HG03103 (cell line): ENCODE results near the gene TFAP2E.

ENCODE experiments used
- ATAC-seq: cut with Tn5 transposase; IDR thresholded peaks from one replicate; pipeline ENCODE4 v1.9.1; 2021; ENCODE audit warnings: low read depth; ENCODE audit not compliant: unreplicated experiment

TFAP2E gene

GRCh38 chr1:35592991-35593769 is 20.1 kb downstream of the TFAP2E start:
- ATAC-seq: no peak

- no peak for ATAC-seq
Measured at GRCh38 chr1:35594005-35594760, 21.1 kb downstream of the TFAP2E start.

GRCh38 chr1:35595684-35596083 is 22.6 kb downstream of the TFAP2E start:
- no peak for ATAC-seq

GRCh38 chr1:35597870-35598269 is 24.8 kb downstream of the TFAP2E start:
- ATAC-seq: no peak

- no peak for ATAC-seq
Measured at GRCh38 chr1:35598895-35599294, 25.8 kb downstream of the TFAP2E start.

DNA sequence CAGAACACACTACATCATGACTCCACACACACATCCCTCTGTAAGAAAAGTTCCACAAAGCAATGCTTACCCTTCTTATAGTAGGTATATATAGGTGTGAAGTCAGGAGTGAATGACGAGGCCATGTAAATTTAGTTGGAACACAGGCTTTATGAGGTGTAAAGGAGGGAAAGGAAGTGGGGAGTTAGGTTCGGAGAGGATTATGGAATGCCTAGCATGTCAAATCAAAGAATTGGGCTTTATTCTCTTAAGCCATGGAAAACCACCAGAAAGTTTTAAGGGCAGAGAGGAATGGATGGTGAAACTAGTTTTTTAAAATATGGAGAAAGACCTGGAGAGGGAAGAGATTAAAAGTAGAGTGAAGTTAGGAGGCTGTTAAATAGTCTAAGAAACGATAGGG is 26.3 kb downstream of the TFAP2E start:
- ATAC-seq: no peak

- no peak for ATAC-seq
Measured at GRCh38 chr1:35600593-35600992, 27.5 kb downstream of the TFAP2E start.

GRCh38 chr1:35603468-35603867 is 30.4 kb downstream of the TFAP2E start:
- ATAC-seq: no peak

DNA sequence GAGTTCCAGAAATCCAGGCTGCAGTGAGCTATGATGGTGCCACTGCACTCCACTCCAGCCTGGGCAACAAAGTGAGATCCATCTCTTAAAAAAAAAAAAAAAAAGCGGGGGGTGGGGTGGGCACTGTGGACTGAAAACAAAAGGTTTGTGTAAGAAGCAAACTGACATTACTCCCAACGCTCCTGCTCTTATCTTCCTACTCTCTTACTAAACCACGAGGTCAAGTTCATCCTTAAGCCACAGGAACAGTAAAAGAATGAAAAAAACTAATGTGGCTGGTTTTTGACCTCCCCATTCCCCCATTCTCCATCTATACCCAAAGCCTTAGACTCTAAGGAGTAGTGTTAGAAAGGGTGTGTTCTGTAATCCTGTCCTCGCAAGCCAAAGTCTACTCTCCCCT is 30.8 kb downstream of the TFAP2E start:
- ATAC-seq: no peak

DNA sequence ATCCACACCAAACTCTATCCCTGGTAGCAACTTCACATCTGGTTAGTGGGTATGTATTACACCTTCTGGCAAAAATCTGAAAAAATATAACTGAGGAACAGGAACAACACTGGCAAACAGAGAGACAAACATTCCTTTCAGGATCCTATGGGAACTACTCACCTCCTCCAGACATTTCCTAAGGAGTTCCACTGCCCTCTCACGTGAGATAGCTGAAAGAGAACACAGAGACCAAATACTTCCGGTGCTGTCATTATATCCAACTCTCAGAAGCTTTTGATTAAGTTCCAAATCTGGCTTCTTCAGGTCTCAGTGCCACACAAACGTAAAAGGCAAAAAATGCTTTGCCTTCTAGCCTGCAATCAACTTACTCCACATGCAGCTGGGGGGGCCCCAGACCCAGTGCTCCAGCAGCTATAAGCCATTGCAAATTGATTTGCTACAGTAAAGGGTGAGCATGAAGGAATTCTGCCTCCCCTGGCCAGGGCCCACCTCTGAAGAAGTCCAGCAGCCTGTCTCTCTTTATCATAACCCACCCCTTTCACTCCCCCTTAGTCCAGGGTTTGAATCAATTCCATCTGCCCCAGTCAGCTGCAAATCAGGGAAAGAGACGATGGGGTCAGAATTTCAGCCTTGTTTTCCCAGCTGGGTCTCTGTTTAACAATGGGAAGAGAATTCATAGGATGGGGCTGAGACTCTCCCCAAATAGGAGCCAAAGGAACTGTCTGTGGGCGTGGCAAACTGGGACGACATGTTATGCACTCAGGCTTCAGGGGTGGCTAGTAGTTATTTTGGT is 32.2 kb downstream of the TFAP2E start:
- no peak for ATAC-seq

DNA sequence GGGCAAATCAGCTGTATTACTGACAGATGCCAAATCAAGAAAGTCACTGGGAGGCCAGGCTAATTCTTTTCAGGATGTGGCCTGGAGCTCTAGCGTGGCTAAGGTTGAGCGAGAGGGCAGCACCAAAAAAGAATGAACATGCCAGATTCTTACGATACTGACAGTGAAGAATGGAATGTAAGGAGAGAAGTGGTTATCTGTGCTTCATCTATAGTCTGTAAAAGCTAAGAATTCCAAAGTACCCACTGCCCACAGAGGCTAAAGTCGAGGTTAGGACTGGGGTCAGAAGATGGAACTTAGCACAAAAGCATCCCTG is 32.7 kb downstream of the TFAP2E start:
- no peak for ATAC-seq

- no peak for ATAC-seq
Measured at GRCh38 chr1:35611655-35612054, 38.5 kb downstream of the TFAP2E start.

DNA sequence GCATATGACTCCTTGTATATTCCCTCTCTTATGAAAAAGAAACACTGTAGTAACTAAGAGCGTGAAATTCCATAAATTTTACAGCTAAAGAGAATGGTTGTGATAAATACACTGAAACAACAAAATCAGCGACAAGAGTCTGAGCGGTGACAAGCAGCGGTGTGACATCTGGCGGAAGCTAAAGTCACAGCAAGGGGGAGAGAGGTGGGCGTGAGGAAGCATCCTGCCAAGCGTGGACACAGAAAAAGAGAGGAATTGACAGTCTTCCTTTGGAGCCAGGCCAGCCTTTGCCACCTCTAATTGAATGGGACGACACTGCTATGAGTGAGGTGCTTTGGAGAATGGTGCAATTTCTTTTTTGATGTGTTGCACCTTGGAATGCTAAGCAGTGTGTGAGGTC is 42.3 kb downstream of the TFAP2E start:
- no peak for ATAC-seq

DNA sequence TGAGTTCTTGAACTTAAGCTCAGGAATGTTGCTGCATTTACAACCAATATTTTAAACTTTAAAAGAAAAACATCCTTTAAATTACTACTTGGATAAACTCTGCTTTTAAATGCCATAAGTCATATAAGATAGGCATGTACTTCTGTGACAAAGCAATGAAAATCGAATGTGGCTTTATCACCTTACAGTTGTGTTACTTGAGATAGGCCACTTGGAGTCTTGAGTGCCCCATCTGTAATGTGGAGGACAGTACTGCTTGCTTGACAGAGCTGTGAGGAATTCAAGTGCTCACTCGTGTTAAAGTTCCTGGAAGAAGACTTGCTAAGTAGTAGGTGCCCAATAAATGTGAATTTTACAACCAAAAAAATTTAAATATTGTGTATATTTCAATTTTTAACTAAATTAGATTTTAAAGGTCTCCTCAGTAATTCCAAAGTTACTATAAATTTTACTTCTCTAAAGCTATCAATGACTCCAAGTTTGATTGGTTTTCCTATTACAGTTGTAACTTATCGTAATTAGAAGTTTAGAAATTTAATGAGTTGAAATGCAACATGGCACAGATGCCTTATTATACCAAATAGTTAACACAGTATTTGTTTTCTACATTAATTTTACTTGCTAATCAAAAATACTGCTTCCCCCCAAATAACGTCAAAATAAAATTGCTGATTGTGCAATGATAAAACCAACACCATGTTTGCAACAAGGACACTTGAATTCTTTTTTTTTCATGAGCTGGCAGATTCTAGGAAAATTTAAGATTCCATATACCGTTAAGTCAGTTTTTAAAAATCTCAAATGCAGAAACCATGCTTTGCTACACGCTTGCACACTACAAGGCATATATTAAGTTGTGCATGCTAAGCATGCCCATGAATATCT is 46.4 kb downstream of the TFAP2E start:
- ATAC-seq: no peak

- ATAC-seq: no peak
Measured at GRCh38 chr1:35622510-35623178, 49.5 kb downstream of the TFAP2E start.

GRCh38 chr1:35623832-35624231 is 50.7 kb downstream of the TFAP2E start:
- ATAC-seq: no peak

GRCh38 chr1:35629051-35629450 is 55.9 kb downstream of the TFAP2E start:
- no peak for ATAC-seq

- ATAC-seq: no peak
Measured at GRCh38 chr1:35631396-35631795, 58.3 kb downstream of the TFAP2E start.

GRCh38 chr1:35633547-35633946 is 60.4 kb downstream of the TFAP2E start:
- ATAC-seq: no peak

- ATAC-seq: no peak
Measured at GRCh38 chr1:35637401-35637809, 64.3 kb downstream of the TFAP2E start.
